Lower leg skin (tissue), 3 donors: ENCODE results near the gene TSBP1.
A peak's percentile ranks its signal among the peaks of the same experiment; 100 is the strongest.

Experiments
- POLR2A ChIP-seq, 2 donors: fragments of 450-650 bp; IDR thresholded peaks; one replicate each; pipeline ENCODE4 v1.6.1; 2016 to 2017; ENCODE audit warnings: antibody characterized with exemption in 2 of 2, mild to moderate bottlenecking in 1 of 2, moderate library complexity in 1 of 2
- TF ChIP-seq, protein P1 (sequence below), 3 donors: fragments of 450-650 bp; IDR thresholded peaks; one replicate each; pipeline ENCODE4 v1.5.1; 2016; ENCODE audit warnings: antibody characterized with exemption in 3 of 3, mild to moderate bottlenecking in 3 of 3, moderate library complexity in 2 of 3

DNA sequence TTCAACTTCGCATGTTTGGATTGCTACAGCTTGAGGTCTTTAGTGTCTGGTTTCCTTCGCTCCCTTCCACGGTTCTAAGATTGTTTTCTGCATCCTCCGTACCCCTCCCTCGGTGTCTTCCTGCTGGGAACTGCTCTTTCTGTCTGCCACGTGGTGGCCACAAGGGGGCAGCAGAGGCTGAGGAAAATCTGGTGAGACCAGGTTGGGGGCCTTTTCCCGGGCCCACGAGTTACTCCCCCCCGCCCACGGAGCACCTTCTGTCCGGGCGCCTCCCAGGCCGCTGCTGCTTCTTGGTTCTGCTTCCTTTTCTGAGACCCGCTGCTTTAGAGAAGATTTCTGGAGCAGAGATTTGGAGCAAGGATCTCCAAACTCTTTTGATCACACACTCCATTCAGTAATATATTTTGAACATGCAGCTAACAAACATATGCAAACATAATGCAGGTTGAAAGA, 126.7 kb downstream of the TSBP1 start:
- TF ChIP-seq, protein P1, sequence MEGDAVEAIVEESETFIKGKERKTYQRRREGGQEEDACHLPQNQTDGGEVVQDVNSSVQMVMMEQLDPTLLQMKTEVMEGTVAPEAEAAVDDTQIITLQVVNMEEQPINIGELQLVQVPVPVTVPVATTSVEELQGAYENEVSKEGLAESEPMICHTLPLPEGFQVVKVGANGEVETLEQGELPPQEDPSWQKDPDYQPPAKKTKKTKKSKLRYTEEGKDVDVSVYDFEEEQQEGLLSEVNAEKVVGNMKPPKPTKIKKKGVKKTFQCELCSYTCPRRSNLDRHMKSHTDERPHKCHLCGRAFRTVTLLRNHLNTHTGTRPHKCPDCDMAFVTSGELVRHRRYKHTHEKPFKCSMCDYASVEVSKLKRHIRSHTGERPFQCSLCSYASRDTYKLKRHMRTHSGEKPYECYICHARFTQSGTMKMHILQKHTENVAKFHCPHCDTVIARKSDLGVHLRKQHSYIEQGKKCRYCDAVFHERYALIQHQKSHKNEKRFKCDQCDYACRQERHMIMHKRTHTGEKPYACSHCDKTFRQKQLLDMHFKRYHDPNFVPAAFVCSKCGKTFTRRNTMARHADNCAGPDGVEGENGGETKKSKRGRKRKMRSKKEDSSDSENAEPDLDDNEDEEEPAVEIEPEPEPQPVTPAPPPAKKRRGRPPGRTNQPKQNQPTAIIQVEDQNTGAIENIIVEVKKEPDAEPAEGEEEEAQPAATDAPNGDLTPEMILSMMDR (IDR thresholded peaks at IDR 0.05), result peak in 1 of 3 donors; percentile 62
- TF ChIP-seq POLR2A (IDR thresholded peaks at IDR 0.05), result no peak
